Prostate gland (tissue), 2 donors: ENCODE data around the gene CAPZB.

Experiments
- POLR2A ChIP-seq: fragments of 450-650 bp; IDR thresholded peaks from one replicate; pipeline ENCODE4 v1.6.1; 2016; ENCODE audit warnings: antibody characterized with exemption, mild to moderate bottlenecking
- TF ChIP-seq, protein P1 (sequence below), 4 experiments: fragments of 200-600 bp in 2 of 4; fragments of 450-650 bp in 2 of 4; sonication (generic) in 2 of 4; IDR thresholded peaks; 1 replicate in 3 of 4; 2 replicates in 1 of 4; pipeline ENCODE4 v1.5.1; 2016 to 2019; ENCODE audit warnings: antibody characterized with exemption in 4 of 4, mild to moderate bottlenecking in 2 of 4, moderate library complexity in 2 of 4

DNA sequence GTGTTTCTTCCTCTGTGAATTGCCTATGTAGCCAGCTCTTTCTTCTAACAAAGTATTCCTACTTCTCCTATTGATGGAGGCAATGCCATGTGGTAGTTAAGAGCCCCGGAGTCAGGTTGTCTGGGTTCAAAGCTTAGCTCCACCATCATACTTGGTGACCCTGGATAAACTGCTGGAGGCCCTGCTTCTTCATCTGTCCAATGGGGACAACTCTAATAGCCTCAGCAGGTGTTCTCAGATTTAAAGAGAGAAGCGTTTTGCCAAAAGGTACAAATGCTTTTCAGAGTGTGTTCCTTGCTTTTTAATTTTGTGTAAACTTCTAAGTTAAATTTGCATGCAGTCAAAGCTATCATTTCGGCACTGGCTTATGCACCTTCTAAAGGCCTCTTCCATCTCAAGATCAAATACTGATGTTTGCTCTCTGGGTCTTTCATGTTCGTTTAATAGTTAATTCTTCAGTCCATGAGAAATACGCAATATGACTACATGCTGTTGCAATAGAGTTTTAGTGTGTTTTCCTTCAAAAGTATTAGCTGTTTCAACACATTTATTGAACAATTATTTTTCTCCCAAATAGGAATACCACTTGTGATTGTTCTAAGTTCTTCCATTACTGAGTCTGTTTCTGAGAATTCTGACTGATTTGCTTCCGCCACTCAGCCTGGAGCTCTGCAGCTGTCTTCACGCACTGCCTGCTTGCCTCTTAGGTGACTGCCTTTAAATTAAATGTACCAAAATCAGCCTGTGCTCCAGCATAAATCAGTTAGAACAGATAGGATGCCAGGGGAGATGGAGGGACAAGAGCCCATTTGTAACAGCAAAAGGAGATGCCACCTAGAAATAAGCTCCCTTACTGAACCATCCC, 75.6 kb downstream of the CAPZB start:
- TF ChIP-seq, protein P1, sequence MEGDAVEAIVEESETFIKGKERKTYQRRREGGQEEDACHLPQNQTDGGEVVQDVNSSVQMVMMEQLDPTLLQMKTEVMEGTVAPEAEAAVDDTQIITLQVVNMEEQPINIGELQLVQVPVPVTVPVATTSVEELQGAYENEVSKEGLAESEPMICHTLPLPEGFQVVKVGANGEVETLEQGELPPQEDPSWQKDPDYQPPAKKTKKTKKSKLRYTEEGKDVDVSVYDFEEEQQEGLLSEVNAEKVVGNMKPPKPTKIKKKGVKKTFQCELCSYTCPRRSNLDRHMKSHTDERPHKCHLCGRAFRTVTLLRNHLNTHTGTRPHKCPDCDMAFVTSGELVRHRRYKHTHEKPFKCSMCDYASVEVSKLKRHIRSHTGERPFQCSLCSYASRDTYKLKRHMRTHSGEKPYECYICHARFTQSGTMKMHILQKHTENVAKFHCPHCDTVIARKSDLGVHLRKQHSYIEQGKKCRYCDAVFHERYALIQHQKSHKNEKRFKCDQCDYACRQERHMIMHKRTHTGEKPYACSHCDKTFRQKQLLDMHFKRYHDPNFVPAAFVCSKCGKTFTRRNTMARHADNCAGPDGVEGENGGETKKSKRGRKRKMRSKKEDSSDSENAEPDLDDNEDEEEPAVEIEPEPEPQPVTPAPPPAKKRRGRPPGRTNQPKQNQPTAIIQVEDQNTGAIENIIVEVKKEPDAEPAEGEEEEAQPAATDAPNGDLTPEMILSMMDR (IDR thresholded peaks at IDR 0.05), result no peak
- TF ChIP-seq POLR2A, result no peak
